ENCODE measurements around the gene CXCR5.

DNA sequence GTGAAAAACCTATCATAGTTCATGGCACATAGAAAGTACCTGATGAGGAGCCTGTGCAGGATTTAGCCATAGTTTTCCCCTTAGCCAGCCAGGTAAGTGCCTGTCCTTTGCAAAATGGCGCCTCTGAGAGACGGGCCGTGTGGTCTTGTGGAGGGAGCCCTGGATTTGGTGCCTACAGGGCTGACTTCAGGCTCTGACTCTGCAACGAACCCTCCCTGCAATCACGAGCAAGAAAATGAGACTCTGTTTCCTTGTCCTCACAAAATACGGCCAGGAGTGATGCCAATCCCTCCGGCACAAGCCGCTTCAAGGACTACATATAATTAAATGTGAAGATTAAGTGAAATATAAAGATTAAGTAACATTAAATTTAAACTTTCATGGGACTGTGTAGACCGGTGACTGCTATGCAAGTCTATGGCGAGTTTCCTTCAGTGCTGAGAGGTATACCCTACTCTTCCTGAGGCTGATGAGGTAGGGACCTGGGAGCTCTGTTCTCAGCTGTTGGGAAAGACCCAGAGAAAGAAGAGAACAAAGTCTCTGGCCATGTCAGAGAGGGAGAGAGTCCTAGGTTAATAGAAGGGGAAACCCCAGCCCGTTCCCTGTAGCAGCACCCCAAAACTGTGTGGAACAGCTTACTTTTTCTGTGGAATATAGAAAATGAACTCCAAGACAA lies 6.1 kb upstream of the CXCR5 start:
- TF ChIP-seq, protein P1, sequence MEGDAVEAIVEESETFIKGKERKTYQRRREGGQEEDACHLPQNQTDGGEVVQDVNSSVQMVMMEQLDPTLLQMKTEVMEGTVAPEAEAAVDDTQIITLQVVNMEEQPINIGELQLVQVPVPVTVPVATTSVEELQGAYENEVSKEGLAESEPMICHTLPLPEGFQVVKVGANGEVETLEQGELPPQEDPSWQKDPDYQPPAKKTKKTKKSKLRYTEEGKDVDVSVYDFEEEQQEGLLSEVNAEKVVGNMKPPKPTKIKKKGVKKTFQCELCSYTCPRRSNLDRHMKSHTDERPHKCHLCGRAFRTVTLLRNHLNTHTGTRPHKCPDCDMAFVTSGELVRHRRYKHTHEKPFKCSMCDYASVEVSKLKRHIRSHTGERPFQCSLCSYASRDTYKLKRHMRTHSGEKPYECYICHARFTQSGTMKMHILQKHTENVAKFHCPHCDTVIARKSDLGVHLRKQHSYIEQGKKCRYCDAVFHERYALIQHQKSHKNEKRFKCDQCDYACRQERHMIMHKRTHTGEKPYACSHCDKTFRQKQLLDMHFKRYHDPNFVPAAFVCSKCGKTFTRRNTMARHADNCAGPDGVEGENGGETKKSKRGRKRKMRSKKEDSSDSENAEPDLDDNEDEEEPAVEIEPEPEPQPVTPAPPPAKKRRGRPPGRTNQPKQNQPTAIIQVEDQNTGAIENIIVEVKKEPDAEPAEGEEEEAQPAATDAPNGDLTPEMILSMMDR (IDR thresholded peaks at IDR 0.05) = no peak
- no peak for TF ChIP-seq EZH2 (IDR thresholded peaks at IDR 0.05; ENCODE audit: borderline replicate concordance, insufficient read depth, low read depth, low read length, poor library complexity, severe bottlenecking)
